ENCODE results near the gene ZBTB7C. TPM values are rescaled to one million over a fixed set of nuclear protein-coding genes. Genes with fewer than 3 reads are reported as not detected.

Gene ZBTB7C
- total RNA-seq, 2 experiments from 2014 or later = not detected

GRCh38 chr18:48027401-48027963, 381.7 kb downstream of the ZBTB7C start:
- H3K9me3 ChIP-seq (ENCODE audit: low read length) = no peaks in the 10 kb centered on the region
- CTCF ChIA-PET (ENCODE audit: unreplicated experiment) = no interaction called here

GRCh38 chr18:48026216-48026615, 383.0 kb downstream of the ZBTB7C start:
- Histone ChIP-seq H3K4me3 (ENCODE audit: low read depth, low read length, poor library complexity, severe bottlenecking) (no peak overlapping the region), H3K36me3 (ENCODE audit: insufficient read depth, low read length) (no peaks in the 10 kb centered on the region), H2AFZ (ENCODE audit: low read length) (no peak overlapping the region), H3K4me2 (ENCODE audit: low read length) (no peak overlapping the region), H4K20me1 (ENCODE audit: insufficient read depth, low read length) (no peaks in the 10 kb centered on the region), H3K9me3 (ENCODE audit: low read length) (no peaks in the 10 kb centered on the region), H3K9me2 (ENCODE audit: insufficient read depth, low read length) (no peaks in the 10 kb centered on the region), H3K79me2 (ENCODE audit: insufficient read depth, low read depth, low read length) (no peaks in the 10 kb centered on the region), H3K4me1 (ENCODE audit: insufficient read depth, low read length, poor library complexity, severe bottlenecking) (no peaks in the 10 kb centered on the region), H3K27ac (ENCODE audit: low read depth, low read length, poor library complexity, severe bottlenecking) (no peak overlapping the region)
- TF ChIP-seq EZH2phosphoT487 (IDR thresholded peaks at IDR 0.05; ENCODE audit: borderline replicate concordance, low read depth, low read length) (no peak), CTCF (conservative IDR thresholded peaks at IDR 0.05; ENCODE audit: low read length) (no peak)
- no peak for DNase-seq (ENCODE audit: low spot score)
- ChIA-PET CTCF (ENCODE audit: unreplicated experiment) (no interaction called here), POLR2A (no interaction called here)
- intact Hi-C loops (cut with micrococcal nuclease; ENCODE audit: unreplicated experiment) = no loop called here
- BruUV-seq (replicated peaks) = no TSS peak

More at GRCh38 chr18:48027401-48027963, 381.7 kb downstream of the ZBTB7C start:
- TF ChIP-seq EZH2phosphoT487 (IDR thresholded peaks at IDR 0.05; ENCODE audit: borderline replicate concordance, low read depth, low read length) = no peak
- TF ChIP-seq CTCF (conservative IDR thresholded peaks at IDR 0.05; ENCODE audit: low read length) = no peak
- Histone ChIP-seq H3K9me2 (ENCODE audit: insufficient read depth, low read length) (no peaks in the 10 kb centered on the region), H2AFZ (ENCODE audit: low read length) (no peak overlapping the region), H3K27ac (ENCODE audit: low read depth, low read length, poor library complexity, severe bottlenecking) (no peak overlapping the region), H3K79me2 (ENCODE audit: insufficient read depth, low read depth, low read length) (no peaks in the 10 kb centered on the region), H3K4me3 (ENCODE audit: low read depth, low read length, poor library complexity, severe bottlenecking) (no peak overlapping the region), H3K36me3 (ENCODE audit: insufficient read depth, low read length) (no peaks in the 10 kb centered on the region), H3K4me1 (ENCODE audit: insufficient read depth, low read length, poor library complexity, severe bottlenecking) (no peaks in the 10 kb centered on the region), H3K4me2 (ENCODE audit: low read length) (no peak overlapping the region), H4K20me1 (ENCODE audit: insufficient read depth, low read length) (no peaks in the 10 kb centered on the region)
- POLR2A ChIA-PET = no interaction called here
- no TSS peak for BruUV-seq (replicated peaks)
- intact Hi-C loops (cut with micrococcal nuclease; ENCODE audit: unreplicated experiment) = no loop called here
- no peak for DNase-seq (ENCODE audit: low spot score)

- H2AFZ ChIP-seq (ENCODE audit: low read length) = no peak overlapping the region
- H3K9me2 ChIP-seq (ENCODE audit: insufficient read depth, low read length) = no peaks in the 10 kb centered on the region
- H3K9me3 ChIP-seq (ENCODE audit: low read length) = no peaks in the 10 kb centered on the region
- H3K36me3 ChIP-seq (ENCODE audit: insufficient read depth, low read length) = no peaks in the 10 kb centered on the region
- no peak for TF ChIP-seq CTCF (conservative IDR thresholded peaks at IDR 0.05; ENCODE audit: low read length)
- TF ChIP-seq EZH2phosphoT487 (IDR thresholded peaks at IDR 0.05; ENCODE audit: borderline replicate concordance, low read depth, low read length) = no peak
- no peak overlapping the region for H3K4me3 ChIP-seq (ENCODE audit: low read depth, low read length, poor library complexity, severe bottlenecking)
- H3K79me2 ChIP-seq (ENCODE audit: insufficient read depth, low read depth, low read length) = no peaks in the 10 kb centered on the region
- no peak overlapping the region for H3K27ac ChIP-seq (ENCODE audit: low read depth, low read length, poor library complexity, severe bottlenecking)
- H3K4me2 ChIP-seq (ENCODE audit: low read length) = no peak overlapping the region
- H4K20me1 ChIP-seq (ENCODE audit: insufficient read depth, low read length) = no peaks in the 10 kb centered on the region
- H3K4me1 ChIP-seq (ENCODE audit: insufficient read depth, low read length, poor library complexity, severe bottlenecking) = no peaks in the 10 kb centered on the region
- DNase-seq (ENCODE audit: low spot score) = no peak
- POLR2A ChIA-PET = no interaction called here
- BruUV-seq (replicated peaks) = no TSS peak
- CTCF ChIA-PET (ENCODE audit: unreplicated experiment) = no interaction called here
- intact Hi-C loops (cut with micrococcal nuclease; ENCODE audit: unreplicated experiment) = loop anchor here (5.0 kb wide), 1 partner anchor 422 kb away; no protein-coding TSS in a partner anchor
Measured at GRCh38 chr18:48024881-48025660, 384.1 kb downstream of the ZBTB7C start.

All from OCI-LY7 (cell line).